D721Med (cell line): ENCODE measurements around the gene TRMT61A.
A peak's percentile ranks its signal among the peaks of the same experiment; 100 is the strongest.

ENCODE experiments used
- DNase-seq: peaks from one replicate; pipeline ENCODE4 v3.0.0; 2011; ENCODE audit warnings: low spot score; ENCODE audit not compliant: insufficient read length
- FAIRE-seq: peaks from 2 replicates; lab custom pipeline; 2011; peaks lifted over from hg19 to GRCh38; lab: Jason Lieb, UNC
- CTCF ChIP-seq: IDR thresholded peaks from 2 replicates; pipeline ENCODE4 v1.5.1; 2012; ENCODE audit warnings: mild to moderate bottlenecking, control low read depth; ENCODE audit not compliant: insufficient read depth; ENCODE audit errors: missing control alignments

TRMT61A gene

DNA sequence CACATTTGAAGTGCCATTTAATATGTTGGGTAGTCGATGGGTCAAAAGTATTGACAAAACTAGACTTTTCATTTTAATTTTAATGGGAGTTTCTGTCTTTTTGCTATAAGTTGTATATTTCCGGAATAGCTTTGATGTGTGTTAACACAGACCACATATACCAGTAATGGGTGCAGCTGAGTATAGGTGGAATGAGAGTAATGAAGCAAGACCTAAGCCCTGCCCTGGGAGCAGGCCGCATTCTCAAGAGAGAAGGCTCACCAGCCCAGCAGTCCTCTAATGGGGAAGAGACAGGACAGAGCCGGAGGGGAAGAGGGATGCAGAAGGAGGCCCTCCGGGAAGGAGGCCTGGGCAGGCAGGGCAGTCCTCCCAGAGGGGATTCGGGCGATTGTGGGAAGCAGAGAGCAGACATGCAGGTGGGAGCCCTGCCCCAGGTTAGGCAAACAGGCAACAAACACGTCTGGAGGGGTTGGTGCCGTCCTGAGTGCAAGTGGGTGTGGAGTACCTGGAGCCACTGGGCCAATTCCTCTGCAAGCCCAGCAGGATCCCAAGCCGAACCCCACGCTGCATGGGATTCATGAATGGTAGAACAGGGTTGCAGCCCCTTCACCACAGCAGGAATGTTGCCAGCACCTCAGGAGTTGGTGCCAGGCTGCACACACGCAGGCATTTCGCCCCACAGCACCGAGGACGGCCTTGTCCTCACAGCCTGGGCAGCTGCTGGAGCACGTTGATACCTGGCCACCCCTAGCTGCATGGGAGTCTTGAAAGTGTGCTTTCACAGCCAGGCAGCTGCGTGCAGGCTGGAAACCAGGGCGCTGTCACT is 14.2 kb upstream of the TRMT61A start:
- FAIRE-seq, result no peak
- DNase-seq, result peak; percentile 17
- TF ChIP-seq CTCF, result no peak

DNA sequence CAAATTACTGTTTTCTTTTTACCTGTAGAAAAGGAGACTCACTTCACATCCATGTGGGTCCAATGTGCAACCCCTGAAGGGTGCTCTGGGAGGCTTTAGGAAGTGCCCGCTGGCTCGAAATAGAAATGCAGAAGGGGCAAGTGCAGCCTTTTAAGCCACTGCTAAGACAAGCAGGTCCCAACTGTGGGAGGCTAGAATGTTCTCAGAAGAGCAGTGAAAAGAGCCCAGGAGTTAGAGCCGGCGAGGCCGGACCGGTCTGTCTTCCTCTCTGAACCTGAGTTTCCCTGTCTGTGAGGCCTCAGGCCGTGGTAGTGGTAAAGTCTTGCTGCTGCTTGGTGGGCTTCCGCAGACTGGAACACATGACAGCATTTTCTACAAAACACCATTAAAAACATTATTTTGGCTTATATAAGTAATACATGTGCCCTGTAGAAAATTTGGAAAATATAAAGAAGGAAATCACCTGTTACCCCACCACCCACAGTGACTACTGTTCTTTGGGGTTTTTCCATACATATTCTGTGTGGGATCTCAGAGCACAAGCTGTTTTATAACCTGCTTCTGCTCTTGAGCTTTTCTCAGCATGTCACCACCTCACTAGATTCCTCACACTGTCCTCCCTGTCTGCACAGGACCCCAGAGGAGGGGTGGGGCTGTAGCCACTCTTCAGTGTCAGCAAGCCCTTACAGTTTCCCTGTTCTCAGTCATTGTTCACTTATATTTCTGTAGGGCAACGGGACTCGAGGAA is 12.4 kb upstream of the TRMT61A start:
- no peak for TF ChIP-seq CTCF
- DNase-seq (peak; percentile 12), FAIRE-seq (no peak)

- FAIRE-seq (no peak), DNase-seq (no peak)
- TF ChIP-seq CTCF, result no peak
Measured at GRCh38 chr14:103517174-103517566, 11.8 kb upstream of the TRMT61A start.

GRCh38 chr14:103517721-103518421 is 11.1 kb upstream of the TRMT61A start:
- no peak for TF ChIP-seq CTCF
- FAIRE-seq (no peak), DNase-seq (no peak)

DNA sequence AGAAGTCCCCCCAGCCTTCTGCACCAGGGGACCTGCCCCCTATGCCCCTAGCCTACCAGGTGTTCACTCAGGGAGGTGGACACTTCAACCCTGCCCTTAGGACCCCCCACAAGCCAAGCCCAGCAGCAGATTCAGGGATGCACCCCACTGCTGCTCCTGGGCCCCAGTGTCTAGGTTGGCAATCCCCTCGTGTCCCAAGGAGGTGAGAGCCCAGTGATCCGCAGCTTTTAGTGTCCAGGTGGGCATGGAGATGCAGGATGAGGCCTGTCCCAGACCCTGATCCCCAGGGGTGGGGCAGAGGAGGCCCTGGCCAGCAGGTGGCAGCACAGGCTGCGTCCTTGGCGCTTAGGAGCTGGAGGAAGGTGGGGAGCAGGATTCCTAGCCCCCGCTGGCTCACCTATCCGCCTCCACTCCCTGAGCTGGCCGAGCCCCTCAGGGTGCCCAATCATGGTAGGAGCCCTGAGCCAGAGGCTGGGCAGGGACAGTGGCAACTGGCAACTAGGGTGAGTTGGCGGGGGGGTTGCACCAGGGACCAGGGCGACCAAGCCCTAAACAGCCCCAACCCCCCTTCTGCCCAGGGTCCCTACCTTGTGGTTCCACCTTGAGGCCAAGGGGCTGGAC is 10.5 kb upstream of the TRMT61A start:
- peak; percentile 98 for DNase-seq
- TF ChIP-seq CTCF, result peak; percentile 81
- no peak for FAIRE-seq

GRCh38 chr14:103519043-103519836 is 9.8 kb upstream of the TRMT61A start:
- FAIRE-seq (no peak), DNase-seq (no peak)
- no peak for TF ChIP-seq CTCF
